ENCODE measurements around the gene ZNF644.
"Not testable (repeated sequence)": the region's sequence is repeated elsewhere in the genome, so short reads cannot be mapped to it uniquely, and the experiment has no call there.

The ZNF644 gene

DNA sequence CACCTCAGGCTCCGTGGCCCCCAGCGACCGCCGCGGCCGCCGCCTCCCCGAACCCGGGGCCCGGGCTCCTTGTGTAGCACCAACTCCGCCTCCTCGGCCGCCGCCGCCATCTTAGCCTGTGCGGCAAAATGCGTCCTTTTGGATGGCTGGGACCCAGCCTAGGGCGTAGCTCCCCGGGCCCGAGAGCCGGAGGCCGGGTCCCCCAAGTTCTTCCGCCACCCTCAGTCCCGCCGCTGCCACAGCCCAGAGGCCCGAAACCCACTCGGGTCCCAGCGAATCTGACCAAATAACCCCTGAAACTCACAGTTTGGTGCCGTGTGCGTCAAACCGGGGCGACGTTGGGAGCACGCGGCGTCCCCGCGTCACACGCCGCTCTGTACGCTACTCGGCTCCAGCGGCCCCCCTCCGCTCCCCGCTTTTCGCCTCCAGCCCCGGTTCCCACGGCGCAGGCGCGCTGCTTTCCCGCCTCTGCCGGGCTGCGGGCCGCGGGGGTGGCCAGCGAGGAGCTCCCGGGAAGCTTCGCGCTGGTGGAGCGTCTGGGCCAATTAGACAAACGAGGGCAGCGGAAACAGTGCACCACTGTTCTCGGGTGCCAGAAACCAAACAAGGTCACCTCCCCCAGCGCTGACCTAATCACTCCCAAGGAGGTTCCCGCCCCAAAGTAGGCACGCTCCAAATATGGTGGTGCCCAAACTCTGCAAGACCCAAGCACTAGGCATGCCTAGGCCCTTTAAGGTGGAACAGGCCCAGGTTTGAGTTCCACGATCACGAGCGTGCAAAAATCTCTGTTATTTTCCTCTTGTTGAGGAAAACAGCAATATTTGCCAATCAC is at the start of gene ZNF644:
ZNF644 (minus strand) TSS at position 350 of the 832 bp plus-strand sequence. CDS start 39,682 bp downstream, outside the sequence.
- ATAC-seq (peak; percentile 91), DNase-seq (peak; percentile 90)

DNA sequence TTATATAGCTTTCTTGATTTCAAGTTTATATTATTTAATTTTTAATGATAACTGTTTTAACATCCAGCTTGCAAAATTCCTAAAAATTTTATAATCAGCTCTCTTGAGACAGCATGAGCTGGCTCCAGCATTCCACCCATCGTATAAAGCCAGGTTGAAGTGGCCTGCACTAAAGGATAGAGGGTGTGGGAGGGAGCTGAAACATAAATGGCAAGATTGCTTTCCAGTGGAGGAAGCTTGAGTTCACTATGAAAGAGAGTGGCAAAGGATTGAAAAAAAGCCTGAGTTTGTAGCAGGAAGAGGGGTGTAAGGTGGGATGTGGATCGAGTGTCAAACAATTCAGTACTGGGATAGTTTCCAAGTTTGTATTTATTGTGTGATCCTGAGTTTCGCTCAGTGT is 48.5 kb upstream of the ZNF644 start:
- ATAC-seq (no peak), DNase-seq (no peak)

DNA sequence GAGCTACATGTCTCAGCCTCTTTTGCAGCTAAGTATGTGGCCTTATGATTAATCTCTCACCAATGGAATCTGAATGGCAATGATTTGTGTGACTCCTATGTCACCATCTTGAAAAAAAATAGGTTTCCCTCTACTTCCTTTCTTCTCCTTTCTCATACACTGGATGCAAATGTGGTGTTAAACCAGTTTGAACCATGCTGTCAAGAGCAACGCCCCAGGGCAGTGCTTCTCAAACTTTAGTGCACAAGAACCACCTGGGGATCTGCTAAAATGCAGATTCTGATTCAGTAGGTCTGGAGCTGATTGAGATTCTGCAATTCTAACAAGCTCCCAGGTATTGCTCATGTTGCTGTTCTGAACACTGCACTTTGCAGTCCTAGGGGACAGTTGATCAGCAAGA is 44.7 kb upstream of the ZNF644 start:
- ATAC-seq (no peak), DNase-seq (no peak)

DNA sequence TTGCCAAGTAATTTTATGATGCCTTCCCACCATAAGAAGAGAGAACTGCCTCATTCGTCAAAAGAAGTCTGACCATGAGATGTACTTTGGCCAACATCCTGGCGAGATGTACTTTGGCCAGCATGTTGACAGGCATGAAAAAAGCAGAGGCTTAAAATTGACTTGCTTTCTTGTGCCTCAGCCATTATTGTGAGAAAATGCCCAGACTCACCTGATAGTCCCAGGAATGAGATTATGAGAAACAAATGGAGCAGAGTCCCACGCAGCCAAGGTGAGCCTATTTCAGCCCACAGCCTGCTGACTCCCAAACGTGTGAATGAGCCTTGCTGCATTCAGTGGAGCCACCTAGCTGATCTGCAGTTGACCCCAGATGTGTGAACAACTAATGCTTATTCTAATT is 43.5 kb upstream of the ZNF644 start:
- no peak for DNase-seq
- ATAC-seq = no peak

DNA sequence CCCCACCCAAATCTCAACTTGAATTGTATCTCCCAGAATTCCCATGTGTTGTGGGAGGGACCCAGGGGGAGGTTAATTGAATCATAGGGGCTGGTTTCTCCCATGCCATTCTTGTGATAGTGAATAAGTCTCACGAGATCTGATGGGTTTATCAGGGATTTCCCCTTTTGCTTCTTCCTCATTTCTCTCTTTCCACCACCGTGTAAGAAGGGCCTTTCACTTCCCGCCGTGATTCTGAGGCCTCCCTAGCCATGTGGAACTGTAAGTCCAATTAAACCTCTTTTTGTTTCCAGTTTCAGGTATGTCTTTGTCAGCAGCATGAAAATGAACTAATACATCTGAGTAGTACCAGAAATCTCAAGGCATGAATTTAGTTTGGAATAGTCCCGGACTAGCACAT is 41.6 kb upstream of the ZNF644 start:
- not testable (repeated sequence) for DNase-seq, ATAC-seq

- no peak for DNase-seq
- no peak for ATAC-seq
Measured at GRCh38 chr1:91059157-91059556, 37.3 kb upstream of the ZNF644 start.

DNA sequence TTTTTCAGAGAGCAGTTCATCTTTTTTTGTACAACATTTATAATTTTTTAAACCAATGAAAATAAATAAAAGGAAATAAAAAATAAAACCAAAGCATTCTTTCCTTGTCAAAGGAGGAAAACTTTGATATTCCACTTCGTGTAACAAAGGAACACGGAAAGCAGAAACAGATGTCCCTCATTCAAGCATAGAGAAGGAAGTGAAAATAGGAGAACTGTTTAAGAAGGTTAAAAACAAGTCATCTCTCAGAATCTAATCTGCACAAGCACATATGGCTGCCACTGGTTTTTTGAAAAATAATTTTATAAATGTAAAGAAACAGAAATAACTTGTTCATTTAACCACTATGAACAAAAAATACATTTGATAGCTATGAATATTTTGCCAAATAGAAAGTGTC is 35.9 kb upstream of the ZNF644 start:
- ATAC-seq (no peak), DNase-seq (no peak)

DNA sequence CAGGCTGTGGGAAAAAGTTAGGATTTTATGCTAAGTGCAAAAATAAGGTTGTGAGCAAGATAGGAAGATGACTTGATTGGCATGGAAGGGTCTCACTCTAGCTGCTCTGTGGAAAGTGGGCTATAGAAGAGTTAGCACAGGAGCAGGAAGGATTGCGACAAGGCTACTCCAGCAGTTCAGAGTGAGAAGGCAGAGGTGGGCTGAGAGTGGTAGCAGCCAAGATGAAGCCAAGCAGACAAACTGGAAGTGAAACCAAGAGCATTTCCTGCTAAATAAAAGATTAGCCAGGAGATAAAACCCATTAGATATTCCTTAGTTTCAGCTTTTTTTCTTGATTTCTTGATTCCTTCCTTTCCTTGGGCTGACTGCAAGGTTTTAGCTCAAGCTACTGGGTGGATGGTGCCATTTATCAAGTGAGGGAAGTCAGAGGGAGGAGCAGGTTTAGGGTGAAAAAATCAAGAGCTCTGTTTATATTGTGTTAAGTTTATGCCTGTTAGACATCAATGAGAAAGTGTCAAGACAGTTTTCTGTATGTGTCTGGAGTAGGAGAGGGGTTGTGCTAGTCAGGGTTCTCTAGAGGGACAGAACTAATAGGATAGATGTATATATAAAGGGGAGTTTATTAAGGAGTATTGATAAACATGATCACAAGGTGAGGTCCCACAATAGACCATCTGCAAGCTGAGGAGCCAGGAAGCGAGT is 33.1 kb upstream of the ZNF644 start:
- ATAC-seq (peak; percentile 32), DNase-seq (no peak)

DNA sequence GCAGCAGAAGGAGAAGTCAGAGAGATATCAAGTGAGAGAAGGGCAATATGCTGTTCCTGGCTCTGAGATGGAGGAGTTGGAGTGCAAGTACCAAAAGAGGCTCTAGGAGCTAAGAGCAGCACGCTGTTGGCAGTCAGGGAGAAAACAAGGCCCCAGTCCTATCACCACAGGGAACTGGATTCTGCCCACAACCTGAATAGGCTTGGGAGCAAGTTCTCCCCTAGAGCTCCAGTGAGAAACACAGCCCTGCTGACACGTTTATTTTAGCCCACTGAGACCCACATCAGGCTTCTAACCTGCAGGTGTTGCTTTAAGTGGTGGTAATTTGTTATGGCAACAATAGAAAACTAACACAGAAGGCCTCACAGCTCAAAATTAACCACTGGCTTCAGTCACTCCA is 31.8 kb upstream of the ZNF644 start:
- peak; percentile 14 for ATAC-seq
- DNase-seq = no peak

DNA sequence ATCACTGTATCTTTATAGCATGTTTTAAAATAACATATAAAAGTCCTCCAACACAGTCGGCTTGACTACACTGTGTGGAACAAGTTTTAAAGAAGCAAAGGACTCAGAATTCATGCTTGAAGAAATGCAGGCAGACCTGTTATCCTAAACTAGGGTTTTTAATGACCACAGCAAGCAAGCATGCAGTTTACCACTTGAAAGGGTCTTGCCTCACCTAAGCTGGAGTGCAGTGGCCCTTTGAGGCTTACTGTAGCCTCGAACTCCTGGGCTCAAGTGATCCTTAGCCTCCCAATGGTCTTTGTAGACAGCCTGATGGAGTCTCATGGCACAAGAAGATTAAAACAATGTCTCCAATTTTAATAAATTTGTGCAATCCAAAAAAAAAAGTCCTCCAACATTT is 27.7 kb upstream of the ZNF644 start:
- DNase-seq, ATAC-seq: not testable (repeated sequence)

GRCh38 chr1:91046766-91047165 is 24.9 kb upstream of the ZNF644 start:
- no peak for DNase-seq
- no peak for ATAC-seq

GRCh38 chr1:91045284-91045683 is 23.4 kb upstream of the ZNF644 start:
- DNase-seq (no peak), ATAC-seq (no peak)

DNA sequence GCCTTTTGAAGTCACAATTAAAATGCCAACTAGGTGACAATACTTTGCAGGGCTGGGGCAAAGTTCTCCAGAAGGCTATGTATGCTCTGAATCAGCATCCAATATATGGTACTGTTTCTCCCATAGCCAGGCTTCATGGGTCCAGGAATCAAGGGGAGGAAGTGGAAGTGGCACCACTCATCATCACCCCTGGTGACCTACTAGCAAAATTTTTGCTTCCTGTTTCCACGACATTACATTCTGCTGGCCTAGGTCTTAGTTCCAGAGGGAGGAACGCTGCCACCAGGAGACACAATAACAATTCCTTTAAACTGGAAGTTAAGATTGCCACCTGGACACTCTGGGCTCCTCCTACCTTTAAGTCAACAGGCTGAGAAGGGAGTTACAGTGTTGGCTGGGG is 22.9 kb upstream of the ZNF644 start:
- not testable (repeated sequence) for DNase-seq, ATAC-seq

DNA sequence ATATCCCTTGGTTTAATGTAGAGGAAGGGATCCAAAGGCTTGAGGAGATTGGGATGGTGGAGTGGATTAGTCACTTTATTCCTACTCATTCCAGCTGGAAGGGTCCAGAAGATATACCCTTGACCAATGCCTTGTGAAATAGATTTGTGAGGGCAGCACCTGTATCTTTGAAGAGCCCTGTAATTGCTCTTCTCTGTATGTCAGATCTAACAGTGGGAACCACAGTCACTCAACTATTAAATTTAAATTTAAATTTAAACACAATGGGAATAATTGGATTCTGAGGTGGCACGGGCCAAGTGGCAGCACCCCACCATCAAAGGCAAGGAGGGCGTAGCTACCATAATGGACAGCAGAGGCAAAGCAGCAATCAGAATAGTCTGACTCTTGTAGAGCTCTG is 20.5 kb upstream of the ZNF644 start:
- ATAC-seq = not testable (repeated sequence)

GRCh38 chr1:91038582-91038981 is 16.7 kb upstream of the ZNF644 start:
- DNase-seq (no peak), ATAC-seq (no peak)

More for the DNA sequence above, 20.5 kb upstream of the ZNF644 start:
- not testable (repeated sequence) for DNase-seq

DNA sequence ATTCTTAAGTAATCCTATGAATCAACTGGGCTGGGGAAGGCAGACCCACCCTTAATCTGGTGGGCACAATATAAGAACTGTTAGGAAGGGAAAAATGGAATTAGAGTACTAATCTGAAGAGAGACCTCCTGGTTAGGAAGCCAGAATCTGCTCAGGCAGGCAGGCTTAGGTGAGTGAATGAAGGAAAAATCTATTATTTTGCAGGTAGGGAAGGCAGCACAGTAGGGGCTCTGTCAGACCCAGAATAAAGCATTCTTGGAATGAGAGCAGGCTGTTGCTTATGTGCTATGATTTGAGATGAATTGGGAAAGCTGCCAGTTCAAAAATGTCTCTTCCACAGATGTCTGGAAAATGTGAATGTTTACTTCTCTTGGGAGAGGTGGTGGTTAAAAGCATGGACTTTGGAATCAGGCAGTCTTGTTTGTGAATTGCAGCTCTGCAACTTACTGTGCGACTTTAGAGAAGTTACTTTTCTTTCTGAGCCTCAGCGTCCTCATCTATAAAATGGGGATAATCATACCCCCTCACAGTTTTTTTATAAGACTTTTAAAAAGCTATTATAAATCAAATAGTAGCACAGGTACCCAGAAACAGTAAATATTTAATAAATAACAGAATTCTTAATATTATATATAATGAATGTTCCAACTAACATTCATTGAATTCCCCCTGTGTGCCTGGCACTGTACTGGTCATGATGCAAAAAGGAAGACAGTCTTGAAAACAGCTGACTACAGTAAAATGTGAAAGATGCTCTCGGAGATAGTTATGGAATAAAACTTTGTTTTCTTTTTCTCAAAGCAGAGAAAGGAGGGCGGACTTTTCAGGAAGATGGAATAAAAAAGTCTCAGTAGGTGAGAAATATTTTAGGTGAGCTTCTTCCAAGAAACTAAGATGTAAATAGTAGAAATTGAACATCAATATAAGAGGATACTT is 15.3 kb upstream of the ZNF644 start:
- DNase-seq (no peak), ATAC-seq (no peak)

GRCh38 chr1:91032349-91032748 is 10.5 kb upstream of the ZNF644 start:
- DNase-seq = no peak
- ATAC-seq = no peak

DNA sequence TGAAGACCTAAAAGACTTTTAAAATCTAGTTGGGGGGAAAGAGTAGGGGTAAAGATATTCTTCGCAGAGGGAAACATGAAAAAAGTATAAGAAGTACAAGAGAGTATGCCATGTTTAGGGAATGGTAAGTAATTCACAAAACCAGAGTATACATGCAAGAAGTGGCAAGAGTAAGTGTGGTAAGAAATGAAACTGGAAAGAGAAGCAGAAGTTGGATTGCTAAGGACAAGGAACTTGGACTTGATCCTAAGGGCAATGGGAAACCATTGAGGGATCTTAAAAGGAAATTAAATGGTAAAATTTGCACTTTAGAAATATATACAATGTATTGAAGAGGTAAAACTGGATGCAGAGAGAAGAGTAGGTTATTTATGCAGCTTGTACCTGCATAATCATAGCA is 9.2 kb upstream of the ZNF644 start:
- ATAC-seq (no peak), DNase-seq (no peak)

DNA sequence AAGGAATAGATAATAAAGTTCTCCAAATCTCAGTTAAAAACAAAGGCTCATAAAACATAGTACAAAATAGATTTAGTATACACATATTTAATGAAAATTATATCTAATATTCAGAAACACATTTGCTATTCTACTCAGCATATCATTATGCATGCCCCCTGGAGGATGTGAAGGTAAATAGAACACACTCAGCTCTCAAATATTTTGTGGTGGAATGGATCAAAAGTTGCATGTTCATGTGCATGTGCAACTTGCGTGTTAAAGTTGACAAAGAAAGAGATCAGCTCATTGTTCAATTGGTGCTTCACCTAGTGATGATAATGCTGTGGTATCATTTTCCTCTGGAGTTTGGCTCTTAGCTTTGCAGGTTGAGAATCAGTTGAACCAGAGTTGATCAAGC is 4.9 kb upstream of the ZNF644 start:
- ATAC-seq (no peak), DNase-seq (no peak)

- DNase-seq (no peak), ATAC-seq (no peak)
Measured at GRCh38 chr1:91026320-91026719, 4.5 kb upstream of the ZNF644 start.

- DNase-seq (no peak), ATAC-seq (no peak)
Measured at GRCh38 chr1:91024481-91025119, 2.8 kb upstream of the ZNF644 start.

GRCh38 chr1:91022518-91022929 is 689 bp upstream of the ZNF644 start:
- DNase-seq = no peak
- no peak for ATAC-seq

All from stimulated activated naive CD8-positive, alpha-beta T cell treated with anti-CD3 and anti-CD28 coated beads, Interleukin-15, Interleukin-2, amounts not matched to agents 100 U/mL and 50 U/mL, for 24 hours (primary cell).